Panc1 (cell line): ENCODE results near the gene NGB. TPM values are rescaled to one million over a fixed set of nuclear protein-coding genes. Genes with fewer than 3 reads are reported as not detected.

Experiments used
- microRNA-seq: library from miRNA; unstranded; fragments of <30 nt; microRNA quantifications from one replicate; pipeline ENCODE4 v1.1.0, GENCODE V29; 2020; ENCODE audit not compliant: unreplicated experiment
- total RNA-seq: library from RNA; stranded (reverse); gene quantifications from one replicate; pipeline ENCODE4 v1.2.1, GENCODE V29; 2021; ENCODE audit not compliant: unreplicated experiment

Gene NGB
- total RNA-seq, 1 experiment from 2014 or later = not detected

Small RNA genes lying within 50 kb of the gene (microRNA-seq; reads per million reads assigned to microRNA genes)
- not detected for gene MIR1260A

Other genes starting within 250 kb of the NGB start
- gene IRF2BPL, start 242.5 kb downstream of the NGB start, total RNA-seq = 83.3 TPM
- 20.3 TPM for gene CIPC, start 172.9 kb downstream of the NGB start, total RNA-seq
- gene ZDHHC22, start 129.4 kb downstream of the NGB start, total RNA-seq = 0.46 TPM
- 2.4 TPM for gene TMEM63C, start 89.4 kb downstream of the NGB start, total RNA-seq
- gene POMT2, start 49.7 kb upstream of the NGB start, total RNA-seq = 43.5 TPM
- 15.1 TPM for gene GSTZ1, start 49.8 kb upstream of the NGB start, total RNA-seq
- 8.5 TPM for gene TMED8, start 105.9 kb upstream of the NGB start, total RNA-seq
- gene SAMD15, start 106.2 kb upstream of the NGB start, total RNA-seq = 1.4 TPM
- 0.10 TPM for gene NOXRED1, start 152.3 kb upstream of the NGB start, total RNA-seq
- 12.4 TPM for gene VIPAS39, start 186.4 kb upstream of the NGB start, total RNA-seq
- gene AHSA1, start 186.9 kb upstream of the NGB start, total RNA-seq = 142 TPM
- gene ISM2, start 227.6 kb upstream of the NGB start, total RNA-seq = 2.6 TPM